Dermis microvascular lymphatic vessel endothelial cell (primary cell): Measurements from ENCODE around the gene PGR. TPM values are rescaled to one million over a fixed set of nuclear protein-coding genes. Genes with fewer than 3 reads are reported as not detected.
A peak's percentile ranks its signal among the peaks of the same experiment; 100 is the strongest.

Experiments
- DNase-seq, 2 donors: peaks; one replicate each; pipeline versions ENCODE4 v3.0.0 to v3.0.0-alpha.2; 2010; ENCODE audit warnings: low read depth in 2 of 2
- total RNA-seq: library from RNA; depleted of rRNA; stranded (reverse); fragments of >200 nt; gene quantifications from 2 replicates; pipeline ENCODE4 v1.2.1, GENCODE V29; 2014

Gene PGR
- total RNA-seq, 1 donor from 2014 or later: under 0.01 TPM

- DNase-seq: no peak
These were observed 118.7 kb downstream of the PGR start for GRCh38 chr11:101010899-101011298.

GRCh38 chr11:101009690-101010055 lies 119.9 kb downstream of the PGR start:
- no peak for DNase-seq

GRCh38 chr11:101008961-101009689 lies 120.5 kb downstream of the PGR start:
- no peak for DNase-seq

GRCh38 chr11:101003468-101003867 lies 126.1 kb downstream of the PGR start:
- peak in 1 of 2 donors; percentile 9 for DNase-seq

- no peak for DNase-seq
These were observed 129.9 kb downstream of the PGR start for GRCh38 chr11:100999756-101000155.

- DNase-seq: no peak
These were observed 134.6 kb downstream of the PGR start for GRCh38 chr11:100994966-100995365.

- DNase-seq: no peak
These were observed 138.1 kb downstream of the PGR start for GRCh38 chr11:100991541-100991940.

- DNase-seq: no peak
These were observed 138.7 kb downstream of the PGR start for GRCh38 chr11:100990931-100991330.

GRCh38 chr11:100984668-100985067 lies 144.9 kb downstream of the PGR start:
- no peak for DNase-seq

- no peak for DNase-seq
These were observed 148.3 kb downstream of the PGR start for GRCh38 chr11:100981196-100981824.

GRCh38 chr11:100980156-100980555 lies 149.5 kb downstream of the PGR start:
- DNase-seq: no peak
